Transverse colon (tissue), 4 donors: ENCODE results near the gene SLC29A3. TPM values are rescaled to one million over a fixed set of nuclear protein-coding genes. Genes with fewer than 3 reads are reported as not detected.

Experiments used
- DNase-seq: peaks from one replicate; pipeline ENCODE4 v3.0.0-alpha.2; 2019
- H3K27ac ChIP-seq, 4 donors: fragments of 200-600 bp; sonication (generic); 2 replicates each; pipeline ENCODE4 v1.5.1; 2016 to 2018; ENCODE audit warnings: inconsistent platforms in 4 of 4
- H3K27me3 ChIP-seq: fragments of 200-600 bp; sonication (generic); 2 replicates; pipeline ENCODE4 v1.5.1; 2017; ENCODE audit warnings: inconsistent platforms
- H3K36me3 ChIP-seq, 4 donors: fragments of 200-600 bp; sonication (generic); 2 replicates each; pipeline ENCODE4 v1.5.1; 2017 to 2019; ENCODE audit warnings: inconsistent platforms in 4 of 4
- H3K4me1 ChIP-seq, 4 donors: fragments of 200-600 bp; sonication (generic); 2 replicates each; pipeline ENCODE4 v1.5.1; 2017 to 2020; ENCODE audit warnings: inconsistent platforms in 4 of 4
- H3K4me3 ChIP-seq, 4 donors: fragments of 200-600 bp; sonication (generic); 1 replicate in 1 of 4; 2 replicates in 3 of 4; pipeline versions ENCODE4 v1.5.1 to v1.6.1; 2017 to 2019; ENCODE audit warnings: inconsistent platforms in 4 of 4
- H3K9me3 ChIP-seq, 2 donors: fragments of 200-600 bp; sonication (generic); 2 replicates each; pipeline ENCODE4 v1.5.1; 2017 to 2019; ENCODE audit warnings: inconsistent platforms in 2 of 2
- EP300 ChIP-seq: sonication (generic); formaldehyde crosslinking; IDR thresholded peaks from one replicate; pipeline ENCODE4 v1.6.1; 2017; ENCODE audit warnings: antibody characterized with exemption, low read depth
- POLR2A ChIP-seq: fragments of 450-650 bp; IDR thresholded peaks from one replicate; pipeline ENCODE4 v1.6.1; 2016; ENCODE audit warnings: antibody characterized with exemption, mild to moderate bottlenecking, moderate library complexity
- POLR2AphosphoS5 ChIP-seq, 3 donors: sonication (generic); formaldehyde crosslinking; IDR thresholded peaks; one replicate each; pipeline ENCODE4 v1.6.1; 2016; ENCODE audit warnings: antibody characterized with exemption in 3 of 3
- WGBS, 2 donors: methylation state at CpG; one replicate each; pipeline ENCODE4 v1.1.5; 2018; ENCODE audit warnings: low coverage in 1 of 2; 5-methylcytosine and 5-hydroxymethylcytosine counted together
- in situ Hi-C, 4 donors: fragments of 200-750 bp; cut with MboI; loops; one replicate each; pipeline versions ENCODE4 v1.15.0 to v1.15.1; 2017; ENCODE audit warnings: low sequenced_read_pairs in 3 of 4, low pct_ligation_motif_present in 1 of 4, low pct_unique_long_range_greater_than_20kb in 1 of 4
- intact Hi-C: fragments of 100-400 bp; cut with DNase I; formaldehyde crosslinking; loops from one replicate; pipeline ENCODE4 v1.15.1; 2023; ENCODE audit warnings: low total_unique reads
- total RNA-seq, 4 donors: library from RNA; depleted of rRNA; stranded (reverse); fragments of >200 nt; gene quantifications; one replicate each; pipeline ENCODE4 v1.1.0, GENCODE V29; 2016
- TF ChIP-seq, protein P1 (sequence below), 5 experiments: fragments of 200-600 bp in 3 of 5; fragments of 450-650 bp in 2 of 5; sonication (generic) in 3 of 5; IDR thresholded peaks; 1 replicate in 2 of 5; 2 replicates in 3 of 5; pipeline ENCODE4 v1.5.1; 2016 to 2017; ENCODE audit warnings: antibody characterized with exemption in 5 of 5, inconsistent platforms in 3 of 5, mild to moderate bottlenecking in 2 of 5, moderate library complexity in 1 of 5

Gene SLC29A3
- total RNA-seq, 4 donors from 2014 or later, result 0.75 to 6.4 (median 3.4) TPM

DNA sequence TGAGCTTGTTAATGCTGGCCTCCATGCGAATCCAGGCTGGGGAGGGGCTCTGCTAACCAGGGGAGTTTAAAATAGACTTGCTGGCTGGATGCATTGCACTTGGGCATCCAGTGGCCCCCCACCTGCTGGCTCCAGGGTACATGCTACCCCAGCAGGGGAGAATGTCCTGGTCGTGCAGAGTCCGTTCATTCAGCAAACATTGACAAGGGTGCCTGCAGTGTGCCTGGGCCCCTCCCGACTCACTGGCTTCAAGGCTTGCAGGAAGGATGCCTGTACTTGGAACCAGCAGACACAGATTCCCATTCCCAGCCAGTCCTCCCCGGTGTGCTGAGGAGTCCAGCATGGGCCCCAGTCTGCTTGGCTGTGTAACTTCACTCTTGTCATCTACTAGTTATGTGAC is 1.5 kb downstream of the SLC29A3 start:
- Histone ChIP-seq H3K27ac (no peak overlapping the region), H3K9me3 (no peaks in the 10 kb centered on the region), H3K4me1 (peaks cover 4 to 14% (median 9%) of the 10 kb centered on the region in 4 donors), H3K36me3 (peaks cover 0 to 10% (median 0%) of the 10 kb centered on the region in 4 donors), H3K27me3 (no peaks in the 10 kb centered on the region), H3K4me3 (no peak overlapping the region)
- in situ Hi-C loops (loop anchor here in 2 of 4 donors (25.0 kb wide), 2 partner anchors 242 to 492 kb away; no protein-coding TSS in a partner anchor), intact Hi-C loops (no loop called here)
- no peak for DNase-seq
- TF ChIP-seq EP300 (no peak), POLR2A (no peak), POLR2AphosphoS5 (IDR thresholded peaks at IDR 0.05) (no peak)
- TF ChIP-seq, protein P1, sequence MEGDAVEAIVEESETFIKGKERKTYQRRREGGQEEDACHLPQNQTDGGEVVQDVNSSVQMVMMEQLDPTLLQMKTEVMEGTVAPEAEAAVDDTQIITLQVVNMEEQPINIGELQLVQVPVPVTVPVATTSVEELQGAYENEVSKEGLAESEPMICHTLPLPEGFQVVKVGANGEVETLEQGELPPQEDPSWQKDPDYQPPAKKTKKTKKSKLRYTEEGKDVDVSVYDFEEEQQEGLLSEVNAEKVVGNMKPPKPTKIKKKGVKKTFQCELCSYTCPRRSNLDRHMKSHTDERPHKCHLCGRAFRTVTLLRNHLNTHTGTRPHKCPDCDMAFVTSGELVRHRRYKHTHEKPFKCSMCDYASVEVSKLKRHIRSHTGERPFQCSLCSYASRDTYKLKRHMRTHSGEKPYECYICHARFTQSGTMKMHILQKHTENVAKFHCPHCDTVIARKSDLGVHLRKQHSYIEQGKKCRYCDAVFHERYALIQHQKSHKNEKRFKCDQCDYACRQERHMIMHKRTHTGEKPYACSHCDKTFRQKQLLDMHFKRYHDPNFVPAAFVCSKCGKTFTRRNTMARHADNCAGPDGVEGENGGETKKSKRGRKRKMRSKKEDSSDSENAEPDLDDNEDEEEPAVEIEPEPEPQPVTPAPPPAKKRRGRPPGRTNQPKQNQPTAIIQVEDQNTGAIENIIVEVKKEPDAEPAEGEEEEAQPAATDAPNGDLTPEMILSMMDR (IDR thresholded peaks at IDR 0.05), result no peak
- WGBS, 2 donors, result 93% methylated on average over 5 of the region's 5 CpGs; no CpG with 5 or more reads in 1 of the 2 donors

DNA sequence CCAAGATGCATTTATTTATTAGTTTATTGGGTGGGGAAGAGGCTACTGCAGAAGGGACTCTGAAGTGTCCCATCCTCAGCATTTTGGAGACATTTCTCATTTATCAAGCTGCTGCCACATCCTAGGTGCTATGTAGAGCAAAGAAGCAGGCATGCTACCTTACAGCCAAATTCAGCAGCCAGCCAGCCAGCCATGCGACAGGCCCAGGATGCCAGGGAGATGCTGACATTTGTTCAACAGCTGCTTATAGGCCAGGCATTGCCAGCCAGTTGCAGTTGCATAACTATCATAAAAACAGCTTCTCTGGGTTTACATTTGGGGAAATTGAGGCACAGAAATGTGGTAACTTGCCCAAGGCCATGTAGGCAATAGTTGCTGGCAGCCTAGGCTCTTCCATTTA is 2.3 kb downstream of the SLC29A3 start:
- WGBS, 2 donors, result 89% methylated on average over 1 of the region's 1 CpG; no CpG with 5 or more reads in 1 of the 2 donors
- intact Hi-C loops, result no loop called here

DNA sequence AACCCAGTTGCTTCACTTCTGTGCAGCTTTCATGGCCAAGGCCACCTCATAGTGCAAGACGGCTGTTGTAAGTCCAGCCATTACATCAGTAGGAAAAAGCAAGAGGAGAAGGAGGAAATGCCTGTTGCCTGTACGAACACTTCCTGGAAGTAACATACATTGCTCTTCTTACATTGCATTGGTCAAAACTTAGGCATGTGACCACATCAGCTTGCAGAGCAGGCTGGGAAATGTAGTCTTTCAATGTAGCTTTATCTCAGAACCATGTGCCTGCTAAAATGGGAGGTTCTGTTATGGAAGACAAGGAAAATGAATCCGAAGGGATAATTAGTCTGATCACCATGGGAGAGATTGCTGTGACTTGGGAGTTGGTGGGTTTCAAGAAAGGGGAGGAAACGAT is 4.3 kb downstream of the SLC29A3 start:
- DNase-seq, result no peak
- H3K36me3 ChIP-seq, result peaks cover 0 to 10% (median 0%) of the 10 kb centered on the region in 4 donors
- no peaks in the 10 kb centered on the region for H3K9me3 ChIP-seq
- H3K27ac ChIP-seq, result no peak overlapping the region
- TF ChIP-seq EP300 (no peak), POLR2AphosphoS5 (IDR thresholded peaks at IDR 0.05) (no peak), POLR2A (no peak)
- TF ChIP-seq, protein P1 (IDR thresholded peaks at IDR 0.05), result no peak
- 90 to 93% methylated on average over 3 to 4 of the region's 4 CpGs for WGBS, 2 donors
- H3K27me3 ChIP-seq, result no peaks in the 10 kb centered on the region
- in situ Hi-C loops, result loop anchor here in 2 of 4 donors (25.0 kb wide), 2 partner anchors 239 to 489 kb away; no protein-coding TSS in a partner anchor
- intact Hi-C loops, result no loop called here
- peaks cover 7 to 17% (median 9%) of the 10 kb centered on the region in 4 donors for H3K4me1 ChIP-seq
- no peak overlapping the region for H3K4me3 ChIP-seq

More for the DNA sequence above, 2.3 kb downstream of the SLC29A3 start:
- in situ Hi-C loops, result loop anchor here in 2 of 4 donors (25.0 kb wide), 2 partner anchors 241 to 491 kb away; no protein-coding TSS in a partner anchor
- Histone ChIP-seq H3K4me3 (no peak overlapping the region), H3K36me3 (peaks cover 0 to 10% (median 0%) of the 10 kb centered on the region in 4 donors), H3K27ac (no peak overlapping the region), H3K9me3 (no peaks in the 10 kb centered on the region), H3K27me3 (no peaks in the 10 kb centered on the region), H3K4me1 (peaks cover 7 to 16% (median 9%) of the 10 kb centered on the region in 4 donors)
- TF ChIP-seq, protein P1 (IDR thresholded peaks at IDR 0.05), result no peak
- TF ChIP-seq EP300 (no peak), POLR2AphosphoS5 (IDR thresholded peaks at IDR 0.05) (no peak), POLR2A (no peak)
- no peak for DNase-seq

DNA sequence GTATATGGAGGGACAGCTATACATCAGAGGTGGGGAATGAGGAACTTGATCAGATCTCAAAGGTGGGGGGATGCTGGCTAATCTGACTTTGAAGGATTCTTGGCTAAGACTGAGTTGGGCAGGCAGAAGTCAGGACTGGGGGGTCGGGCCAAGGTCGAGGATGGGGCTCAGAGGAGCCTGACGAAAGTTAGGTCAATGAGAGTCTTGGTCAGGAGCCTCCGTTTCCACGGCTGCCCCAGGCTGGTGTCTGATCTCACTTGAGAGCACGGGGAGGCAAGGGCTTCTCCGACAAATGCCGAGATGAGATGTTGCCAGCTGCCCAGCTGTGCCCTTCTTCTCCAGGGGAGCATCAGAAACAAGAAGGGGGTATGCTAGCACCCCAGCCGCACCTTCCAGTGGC is 5.7 kb downstream of the SLC29A3 start:
- WGBS, 2 donors, result 91% methylated on average over 8 of the region's 9 CpGs; no CpG with 5 or more reads in 1 of the 2 donors
- peaks cover 3 to 9% (median 5%) of the 10 kb centered on the region in 4 donors for H3K4me1 ChIP-seq
- intact Hi-C loops (no loop called here), in situ Hi-C loops (loop anchor here in 2 of 4 donors (25.0 kb wide), 2 partner anchors 238 to 488 kb away; no protein-coding TSS in a partner anchor)
- no peaks in the 10 kb centered on the region for H3K27me3 ChIP-seq
- TF ChIP-seq, protein P1 (IDR thresholded peaks at IDR 0.05), result no peak
- no peak for TF ChIP-seq EP300
- TF ChIP-seq POLR2AphosphoS5 (IDR thresholded peaks at IDR 0.05), result no peak
- TF ChIP-seq POLR2A, result no peak
- no peak for DNase-seq
- no peaks in the 10 kb centered on the region for H3K9me3 ChIP-seq
- peaks cover 0 to 10% (median 0%) of the 10 kb centered on the region in 4 donors for H3K36me3 ChIP-seq
- no peak overlapping the region for H3K4me3 ChIP-seq
- no peak overlapping the region for H3K27ac ChIP-seq
